Peyer's patch (tissue), 4 donors: ENCODE results near the gene SLC13A5. TPM values are rescaled to one million over a fixed set of nuclear protein-coding genes. Genes with fewer than 3 reads are reported as not detected.

ENCODE experiments used
- DNase-seq, 3 donors: peaks; one replicate each; pipeline ENCODE4 v3.0.0-alpha.2; 2017 to 2019
- H3K27ac ChIP-seq, 4 donors: fragments of 200-600 bp; sonication (generic); one replicate each; pipeline ENCODE4 v1.5.1; 2016 to 2019
- H3K27me3 ChIP-seq, 2 donors: fragments of 200-600 bp; sonication (generic); one replicate each; pipeline ENCODE4 v1.5.1; 2019
- H3K36me3 ChIP-seq, 3 donors: fragments of 200-600 bp; sonication (generic); one replicate each; pipeline ENCODE4 v1.5.1; 2016 to 2019
- H3K4me1 ChIP-seq, 4 donors: fragments of 200-600 bp; sonication (generic); one replicate each; pipeline ENCODE4 v1.5.1; 2016 to 2019
- H3K4me3 ChIP-seq, 4 donors: fragments of 200-600 bp; sonication (generic); 1 replicate in 3 of 4; 2 replicates in 1 of 4; pipeline ENCODE4 v1.5.1; 2016 to 2019; ENCODE audit warnings: mild to moderate bottlenecking in 1 of 4
- H3K9me3 ChIP-seq, 4 donors: fragments of 200-600 bp; sonication (generic); one replicate each; pipeline ENCODE4 v1.5.1; 2016 to 2019; ENCODE audit warnings: mild to moderate bottlenecking in 1 of 4
- POLR2A ChIP-seq, 2 donors: fragments of 450-650 bp; IDR thresholded peaks; one replicate each; pipeline ENCODE4 v1.5.1; 2017; ENCODE audit warnings: antibody characterized with exemption in 2 of 2, mild to moderate bottlenecking in 2 of 2, moderate library complexity in 2 of 2
- total RNA-seq, 4 donors: library from RNA; depleted of rRNA; stranded (reverse); fragments of >200 nt; gene quantifications; one replicate each; pipeline ENCODE4 v1.1.0, GENCODE V29; 2016
- TF ChIP-seq, protein P1 (sequence below), 6 experiments: fragments of 450-650 bp in 4 of 6; fragments of 200-600 bp in 2 of 6; sonication (generic) in 1 of 6; IDR thresholded peaks; one replicate each; pipeline ENCODE4 v1.5.1; 2017 to 2019; ENCODE audit warnings: antibody characterized with exemption in 6 of 6, mild to moderate bottlenecking in 3 of 6, moderate library complexity in 1 of 6

SLC13A5 gene
- total RNA-seq, 4 donors from 2014 or later: not detected

DNA sequence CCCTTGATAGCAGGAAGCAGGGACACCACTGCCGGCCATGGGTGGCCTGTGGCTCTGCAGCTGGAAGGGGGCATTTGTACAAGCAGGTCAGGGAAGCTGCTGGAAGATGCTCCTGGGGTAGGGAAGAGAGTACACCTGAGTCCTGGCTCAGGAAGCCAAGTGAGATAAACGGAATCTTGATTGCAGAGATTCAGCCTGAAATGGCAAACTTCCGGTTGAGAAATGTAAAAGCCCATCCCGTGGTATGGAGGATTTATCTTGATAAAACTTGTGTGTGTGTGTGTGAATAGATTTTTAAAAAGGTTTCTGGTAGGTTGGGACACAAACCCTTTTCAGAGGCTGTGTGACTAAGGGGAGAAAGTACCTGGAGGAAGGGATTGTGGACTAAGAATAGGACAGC, 32.0 kb downstream of the SLC13A5 start:
- Histone ChIP-seq H3K27me3 (no peaks in the 10 kb centered on the region), H3K4me1 (no peaks in the 10 kb centered on the region)
- DNase-seq: no peak

DNA sequence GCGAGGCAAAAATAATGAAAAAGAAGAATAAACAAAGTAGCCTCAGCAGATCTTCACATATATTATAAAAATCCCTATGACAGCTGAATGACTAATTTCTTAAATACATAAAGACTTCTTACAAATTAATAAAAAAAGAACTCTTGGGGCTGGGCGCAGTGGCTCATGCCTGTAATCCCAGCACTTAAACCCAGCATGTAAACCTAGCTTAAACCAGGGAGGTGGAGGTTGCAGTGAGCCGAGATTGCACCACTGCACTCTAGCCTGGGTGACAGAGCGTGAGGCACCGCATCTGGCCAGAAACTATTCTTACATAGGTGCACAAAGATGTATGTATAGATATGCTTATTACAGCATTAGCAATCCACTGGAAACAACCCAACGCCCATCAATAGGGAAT, 33.9 kb downstream of the SLC13A5 start:
- H3K4me3 ChIP-seq: no peak overlapping the region
- H3K4me1 ChIP-seq: no peaks in the 10 kb centered on the region
- no peak for DNase-seq
- H3K27ac ChIP-seq: no peak overlapping the region
- H3K36me3 ChIP-seq: no peaks in the 10 kb centered on the region
- TF ChIP-seq, protein P1, sequence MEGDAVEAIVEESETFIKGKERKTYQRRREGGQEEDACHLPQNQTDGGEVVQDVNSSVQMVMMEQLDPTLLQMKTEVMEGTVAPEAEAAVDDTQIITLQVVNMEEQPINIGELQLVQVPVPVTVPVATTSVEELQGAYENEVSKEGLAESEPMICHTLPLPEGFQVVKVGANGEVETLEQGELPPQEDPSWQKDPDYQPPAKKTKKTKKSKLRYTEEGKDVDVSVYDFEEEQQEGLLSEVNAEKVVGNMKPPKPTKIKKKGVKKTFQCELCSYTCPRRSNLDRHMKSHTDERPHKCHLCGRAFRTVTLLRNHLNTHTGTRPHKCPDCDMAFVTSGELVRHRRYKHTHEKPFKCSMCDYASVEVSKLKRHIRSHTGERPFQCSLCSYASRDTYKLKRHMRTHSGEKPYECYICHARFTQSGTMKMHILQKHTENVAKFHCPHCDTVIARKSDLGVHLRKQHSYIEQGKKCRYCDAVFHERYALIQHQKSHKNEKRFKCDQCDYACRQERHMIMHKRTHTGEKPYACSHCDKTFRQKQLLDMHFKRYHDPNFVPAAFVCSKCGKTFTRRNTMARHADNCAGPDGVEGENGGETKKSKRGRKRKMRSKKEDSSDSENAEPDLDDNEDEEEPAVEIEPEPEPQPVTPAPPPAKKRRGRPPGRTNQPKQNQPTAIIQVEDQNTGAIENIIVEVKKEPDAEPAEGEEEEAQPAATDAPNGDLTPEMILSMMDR (IDR thresholded peaks at IDR 0.05): no peak
- no peak for TF ChIP-seq POLR2A (IDR thresholded peaks at IDR 0.05)
- H3K9me3 ChIP-seq: no peaks in the 10 kb centered on the region
- H3K27me3 ChIP-seq: no peaks in the 10 kb centered on the region

More for the DNA sequence above, 32.0 kb downstream of the SLC13A5 start:
- TF ChIP-seq, protein P1 (IDR thresholded peaks at IDR 0.05): no peak
- TF ChIP-seq POLR2A (IDR thresholded peaks at IDR 0.05): no peak
- Histone ChIP-seq H3K4me3 (no peak overlapping the region), H3K9me3 (no peaks in the 10 kb centered on the region), H3K27ac (no peak overlapping the region), H3K36me3 (no peaks in the 10 kb centered on the region)

DNA sequence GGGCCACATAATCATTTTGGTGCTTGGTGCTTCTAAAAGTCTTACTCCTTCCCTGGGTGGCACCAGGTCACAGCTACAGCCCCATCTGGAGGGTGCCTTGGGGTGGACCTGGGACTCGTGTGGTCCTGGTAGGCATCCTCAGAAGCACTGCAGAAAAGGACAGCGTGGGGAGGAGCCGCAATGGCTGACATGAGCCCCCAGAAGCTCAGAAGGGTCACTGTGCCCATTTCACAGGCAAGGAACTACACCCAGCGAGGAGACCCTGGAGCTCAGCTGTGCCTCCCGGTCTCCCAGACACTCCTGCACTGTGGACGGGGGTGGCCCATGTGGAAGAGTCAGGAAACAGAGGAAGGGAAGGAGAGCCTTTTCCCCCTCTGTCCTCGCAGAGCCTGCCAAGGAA, 35.2 kb downstream of the SLC13A5 start:
- H3K36me3 ChIP-seq: no peaks in the 10 kb centered on the region
- DNase-seq: no peak
- TF ChIP-seq POLR2A (IDR thresholded peaks at IDR 0.05): no peak
- TF ChIP-seq, protein P1 (IDR thresholded peaks at IDR 0.05): no peak
- H3K27me3 ChIP-seq: no peaks in the 10 kb centered on the region
- H3K4me3 ChIP-seq: no peak overlapping the region
- no peaks in the 10 kb centered on the region for H3K9me3 ChIP-seq
- no peak overlapping the region for H3K27ac ChIP-seq
- no peaks in the 10 kb centered on the region for H3K4me1 ChIP-seq

DNA sequence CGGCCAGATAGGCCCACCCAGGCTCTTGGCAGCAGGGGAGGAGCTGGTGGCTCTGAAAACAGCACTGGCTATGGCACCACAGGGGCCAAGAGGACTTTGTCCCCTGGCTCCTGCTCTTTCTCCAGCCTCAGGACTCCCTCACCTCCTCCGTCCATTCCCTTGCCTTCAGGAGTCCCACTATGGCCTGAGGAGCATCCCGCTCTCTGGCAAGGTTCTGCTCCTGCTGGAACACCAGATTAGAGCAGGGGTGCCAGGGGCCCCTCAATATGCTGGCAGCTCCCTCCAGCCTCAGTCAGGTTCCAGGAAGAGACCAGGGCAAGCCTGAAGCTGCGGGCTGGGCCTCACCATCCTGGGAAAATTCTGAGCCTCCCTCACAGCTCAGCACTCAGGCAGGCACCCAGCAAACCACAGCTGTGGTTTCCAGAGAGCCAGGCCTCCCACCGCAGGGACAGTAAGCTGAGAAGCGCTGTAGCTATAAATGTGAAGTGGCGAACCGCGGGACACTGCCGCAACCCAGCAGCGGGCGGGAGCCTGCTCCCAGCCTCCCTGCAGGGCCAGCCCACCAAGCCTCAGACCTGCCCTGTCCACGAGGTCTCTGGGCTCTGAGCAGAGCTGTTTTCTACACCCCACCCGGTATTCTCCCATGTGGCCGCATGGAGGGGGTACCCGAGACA, 35.9 kb downstream of the SLC13A5 start:
- Histone ChIP-seq H3K36me3 (no peaks in the 10 kb centered on the region), H3K4me1 (no peaks in the 10 kb centered on the region), H3K4me3 (no peak overlapping the region), H3K27me3 (no peaks in the 10 kb centered on the region), H3K9me3 (no peaks in the 10 kb centered on the region), H3K27ac (no peak overlapping the region)
- TF ChIP-seq, protein P1 (IDR thresholded peaks at IDR 0.05): no peak
- TF ChIP-seq POLR2A (IDR thresholded peaks at IDR 0.05): no peak
- DNase-seq: no peak

DNA sequence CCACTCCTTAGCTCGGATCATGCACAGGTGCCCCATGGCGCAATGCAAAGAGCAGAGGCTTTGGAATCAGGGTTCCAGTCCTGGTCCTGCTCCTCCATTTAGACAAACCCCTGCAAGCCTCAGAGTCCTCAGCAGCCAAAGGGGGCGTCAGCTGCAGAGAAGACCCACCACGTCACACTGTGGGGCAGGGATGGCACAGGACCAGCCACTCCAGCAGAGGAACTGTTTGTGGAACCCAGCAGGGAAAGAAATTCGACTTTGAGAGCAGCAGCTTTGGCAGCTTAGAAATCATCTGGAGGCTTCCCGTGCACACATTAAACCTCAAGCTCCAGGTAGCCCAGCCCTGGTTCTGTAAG, 36.4 kb downstream of the SLC13A5 start:
- no peak for TF ChIP-seq POLR2A (IDR thresholded peaks at IDR 0.05)
- TF ChIP-seq, protein P1 (IDR thresholded peaks at IDR 0.05): no peak
- H3K36me3 ChIP-seq: no peaks in the 10 kb centered on the region
- no peaks in the 10 kb centered on the region for H3K27me3 ChIP-seq
- DNase-seq: no peak
- no peak overlapping the region for H3K27ac ChIP-seq
- H3K9me3 ChIP-seq: no peaks in the 10 kb centered on the region
- H3K4me3 ChIP-seq: no peak overlapping the region
- no peaks in the 10 kb centered on the region for H3K4me1 ChIP-seq
